ENCODE measurements around the gene FHIT.
"Not testable (repeated sequence)": the region's sequence is repeated elsewhere in the genome, so short reads cannot be mapped to it uniquely, and the experiment has no call there.

The FHIT gene

DNA sequence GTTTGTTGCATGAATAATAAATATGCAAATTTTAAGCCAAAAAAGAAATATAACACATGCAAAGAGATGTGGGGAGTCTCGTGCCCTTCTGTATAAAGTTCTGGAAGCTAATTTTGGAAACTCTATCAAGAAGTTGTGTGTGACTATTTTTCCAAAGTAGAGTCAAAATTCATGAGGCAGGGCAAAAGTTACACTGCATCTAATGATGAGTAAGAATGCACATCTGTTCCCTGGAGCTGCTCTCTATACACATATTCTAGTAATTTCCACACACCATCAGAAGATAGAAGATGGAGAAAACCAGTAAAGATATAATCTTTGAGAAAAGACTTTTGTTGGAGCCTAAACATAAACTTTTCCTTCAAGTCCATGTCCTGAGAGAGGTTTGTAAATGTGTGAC, 199.6 kb downstream of the FHIT start:
- no peak for DNase-seq

DNA sequence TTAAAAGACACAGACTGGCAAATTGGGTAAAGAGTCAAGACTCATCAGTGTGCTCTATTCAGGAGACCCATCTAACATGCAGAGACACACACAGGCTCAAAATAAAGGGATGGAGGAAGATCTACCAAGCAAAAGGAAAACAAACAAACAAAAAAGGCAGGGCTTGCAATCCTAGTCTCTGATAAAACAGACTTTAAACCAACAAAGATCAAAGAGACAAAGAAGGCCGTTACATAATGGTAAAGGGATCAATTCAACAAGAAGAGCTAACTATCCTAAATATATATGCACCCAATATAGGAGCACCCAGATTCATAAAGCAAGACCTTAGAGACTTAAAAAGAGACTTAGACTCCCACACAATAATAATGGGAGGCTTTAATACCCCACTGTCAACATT, 206.1 kb downstream of the FHIT start:
- not testable (repeated sequence) for DNase-seq

DNA sequence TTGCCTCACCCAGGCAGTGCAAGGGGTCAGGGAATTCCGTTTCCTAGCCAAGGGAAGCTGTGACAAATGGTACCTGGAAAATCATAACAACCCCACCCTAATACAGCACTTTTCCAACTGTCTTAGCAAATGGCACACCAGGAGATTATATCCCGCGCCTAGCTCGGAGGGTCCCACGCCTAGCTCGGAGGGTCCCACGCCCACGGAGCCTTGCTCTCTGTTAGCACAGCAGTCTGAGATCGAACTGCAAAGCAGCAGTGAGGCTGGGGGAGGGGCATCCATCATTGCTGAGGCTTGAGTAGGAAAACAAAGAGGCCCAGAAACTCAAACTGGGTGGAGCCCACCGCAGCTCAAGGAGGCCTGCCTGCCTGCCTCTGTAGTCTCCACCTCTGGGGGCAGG, 208.1 kb downstream of the FHIT start:
- DNase-seq = no peak

DNA sequence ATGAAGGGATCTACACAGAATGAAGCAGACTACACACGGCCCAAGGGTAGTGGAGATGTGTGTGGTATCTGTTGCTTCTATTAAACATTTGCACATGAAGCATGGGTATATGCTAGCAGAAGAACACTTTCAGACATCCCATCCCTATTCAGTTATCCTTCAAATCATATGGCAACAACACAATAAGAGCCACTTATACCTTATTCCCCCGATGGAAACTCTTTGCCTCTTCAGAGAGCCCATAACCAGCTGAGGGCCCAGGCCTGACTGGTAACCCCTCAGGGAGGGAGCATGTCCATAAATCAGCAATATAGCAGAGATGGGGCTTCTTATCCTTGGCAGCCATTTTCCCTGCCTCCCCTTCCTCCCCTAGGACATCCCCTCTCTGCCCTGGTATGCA, 210.6 kb downstream of the FHIT start:
- no peak for DNase-seq

DNA sequence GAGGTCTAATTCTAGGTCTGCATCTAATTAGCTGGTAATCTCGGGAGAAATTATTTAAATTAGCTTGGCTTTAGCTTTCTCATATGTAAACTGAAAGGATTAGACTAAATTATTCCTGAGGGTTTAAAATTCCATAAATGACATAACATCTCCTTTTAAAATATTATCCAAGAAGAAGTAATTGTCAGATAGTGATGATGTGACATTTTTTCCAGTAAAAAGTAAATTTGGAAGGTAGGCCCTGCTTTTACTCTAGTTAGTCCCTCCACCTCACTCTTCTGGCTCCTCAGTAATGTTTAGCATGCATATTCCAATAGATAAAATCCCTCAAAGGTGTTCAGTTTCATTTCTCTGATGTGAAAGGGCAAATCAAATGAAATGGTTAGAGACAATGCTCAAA, 215.7 kb downstream of the FHIT start:
- DNase-seq = no peak

DNA sequence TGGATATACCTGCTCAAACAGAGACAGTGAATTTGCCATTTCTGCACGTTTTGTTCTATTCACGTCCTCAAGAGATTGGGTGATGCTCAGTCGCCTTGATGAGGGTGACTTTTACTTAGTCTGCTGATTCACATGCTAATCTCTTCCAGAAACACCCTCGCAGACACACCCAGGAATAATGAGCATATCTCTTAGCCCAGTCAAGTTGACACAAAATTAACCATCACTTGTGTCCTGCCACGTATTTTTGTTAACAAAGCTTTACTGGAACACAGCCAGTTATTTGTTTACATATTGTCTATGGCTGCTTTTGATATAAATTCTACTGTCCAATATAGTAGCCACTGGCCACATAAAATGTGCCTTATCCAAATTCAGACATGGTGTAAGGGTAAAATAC, 218.3 kb downstream of the FHIT start:
- no peak for DNase-seq

DNA sequence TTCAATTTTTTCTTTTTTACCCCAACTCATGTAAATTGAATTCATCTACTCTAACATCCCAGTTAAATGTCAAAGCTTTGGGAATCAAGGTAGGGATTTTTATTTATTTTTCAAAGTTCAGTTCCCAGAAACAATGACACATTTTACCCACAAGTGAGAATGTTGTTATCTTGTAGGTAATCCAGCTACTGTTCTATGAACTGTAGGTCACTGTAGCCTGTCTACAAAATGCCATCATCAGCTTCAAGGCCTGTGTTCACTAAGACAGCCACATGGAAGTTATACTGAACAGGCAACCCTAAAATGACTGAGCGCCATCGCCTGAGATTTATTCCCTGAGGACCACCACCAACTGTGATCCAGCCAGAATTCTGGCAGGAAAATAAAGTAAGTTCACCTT, 219.7 kb downstream of the FHIT start:
- no peak for DNase-seq

DNA sequence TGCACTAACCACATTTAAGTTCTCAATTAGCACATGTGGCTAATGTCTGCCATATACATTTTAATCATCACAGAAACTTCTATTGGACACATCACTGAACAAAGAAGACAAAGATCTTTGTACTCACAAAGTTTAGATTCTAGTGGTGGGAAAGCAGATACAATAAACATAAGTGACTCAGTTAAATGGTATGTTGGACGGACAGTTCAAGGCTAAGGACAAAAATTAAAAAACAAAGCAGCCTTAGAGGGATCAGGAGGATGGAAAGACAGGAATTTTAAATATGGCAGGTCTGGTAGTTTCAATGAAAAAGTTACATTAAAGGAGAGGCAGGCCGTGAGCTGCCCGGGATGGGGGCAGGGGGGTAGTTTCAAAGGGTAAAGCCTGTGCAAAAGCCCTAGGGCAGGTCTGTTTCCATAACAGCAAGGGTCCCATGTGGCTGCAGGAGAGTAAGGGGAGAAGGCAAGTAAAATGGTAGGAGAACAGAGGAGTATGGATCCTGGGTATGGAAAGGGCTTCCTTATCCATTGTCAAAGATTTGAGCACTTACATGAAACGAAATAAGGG, 220.7 kb downstream of the FHIT start:
- DNase-seq = no peak

DNA sequence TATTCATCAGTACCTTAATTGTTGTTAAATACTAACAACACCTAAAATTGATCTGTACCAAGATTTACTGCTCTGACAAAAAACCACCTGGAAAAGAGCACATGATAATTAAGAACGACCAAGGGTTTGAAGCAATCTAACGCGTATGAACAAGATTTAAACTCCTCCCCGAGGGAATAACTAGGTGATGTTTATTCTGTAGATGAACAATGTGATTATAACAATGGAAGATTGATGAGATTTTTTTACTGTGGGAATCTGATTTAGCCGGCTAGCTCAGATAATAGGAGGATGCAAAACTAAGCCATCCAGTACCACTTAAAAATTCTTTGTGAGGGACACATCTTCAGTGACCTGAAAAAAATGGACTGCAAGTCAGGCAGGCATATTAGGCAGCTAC, 222.1 kb downstream of the FHIT start:
- no peak for DNase-seq

DNA sequence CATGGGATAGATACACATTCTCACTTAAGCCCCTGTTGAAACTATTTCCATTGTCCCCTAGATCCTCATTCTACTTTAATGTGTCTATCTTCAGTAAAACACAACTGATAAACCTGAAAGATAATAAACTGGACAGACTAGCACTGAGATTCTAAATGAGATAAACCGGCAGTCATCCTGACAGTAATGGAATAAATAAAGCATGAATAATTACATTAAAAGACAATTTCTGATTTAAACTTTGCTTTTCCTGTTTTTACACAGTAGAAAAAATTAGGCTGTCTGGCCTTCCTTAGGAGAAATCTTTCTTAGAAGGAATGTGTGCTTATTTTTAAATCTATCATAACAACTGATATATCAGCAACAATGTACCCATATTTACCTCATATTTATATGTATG, 232.4 kb downstream of the FHIT start:
- DNase-seq = no peak

DNA sequence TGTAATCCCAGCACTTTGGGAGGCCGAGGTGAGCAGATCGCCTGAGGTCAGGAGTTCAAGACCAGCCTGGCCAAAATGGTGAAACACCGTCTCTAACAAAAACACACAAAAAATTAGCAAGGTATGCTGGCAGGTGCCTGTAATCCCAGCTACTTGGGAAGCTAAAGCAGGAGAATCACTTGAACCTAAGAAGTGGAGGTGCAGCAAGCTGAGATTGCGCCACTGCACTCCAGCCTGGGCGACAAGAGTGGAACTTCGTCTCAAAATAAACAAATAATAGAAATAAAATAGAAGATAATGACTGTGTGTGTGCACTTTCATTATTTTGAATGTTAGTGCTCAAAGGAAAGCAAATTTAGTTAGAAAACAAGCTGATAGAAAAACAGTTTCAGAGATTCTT, 234.2 kb downstream of the FHIT start:
- not testable (repeated sequence) for DNase-seq

DNA sequence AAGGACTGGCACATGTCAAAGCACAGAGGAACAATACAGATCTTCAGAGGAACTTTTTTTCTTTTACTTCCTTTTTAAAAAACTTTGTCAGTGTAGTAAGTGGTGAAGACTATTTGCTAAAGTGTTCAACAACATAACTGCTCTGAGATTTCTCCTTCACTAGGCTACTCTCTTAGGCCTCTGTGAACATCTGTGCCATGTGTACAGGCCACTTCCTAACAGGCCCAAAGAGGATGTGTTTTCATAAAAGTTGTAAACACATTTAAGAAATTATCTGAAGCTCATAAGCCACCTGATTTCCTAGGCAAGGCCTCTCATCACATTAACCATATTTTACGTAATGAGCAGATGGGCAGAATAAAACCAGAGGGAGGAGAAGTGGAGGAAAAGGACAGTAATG, 235.4 kb downstream of the FHIT start:
- no peak for DNase-seq

DNA sequence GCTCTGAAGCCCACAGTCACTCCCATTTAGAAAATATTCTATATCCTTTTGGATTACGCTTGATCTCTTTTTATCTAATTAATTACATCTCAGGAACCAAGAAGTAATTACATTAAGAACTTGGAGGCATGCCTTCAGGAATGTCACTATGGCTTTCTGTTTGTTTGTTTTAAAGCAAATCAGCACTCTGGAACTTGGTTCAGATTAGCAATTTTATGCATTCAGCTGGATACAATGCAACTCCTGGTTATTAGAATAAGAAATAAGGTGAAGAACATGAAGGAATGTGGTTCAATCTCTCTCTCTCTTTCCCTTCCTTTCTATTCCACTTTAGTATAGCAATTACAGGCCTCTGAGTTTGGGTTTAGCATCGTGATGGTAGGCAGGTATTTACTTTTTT, 235.8 kb downstream of the FHIT start:
- no peak for DNase-seq

DNA sequence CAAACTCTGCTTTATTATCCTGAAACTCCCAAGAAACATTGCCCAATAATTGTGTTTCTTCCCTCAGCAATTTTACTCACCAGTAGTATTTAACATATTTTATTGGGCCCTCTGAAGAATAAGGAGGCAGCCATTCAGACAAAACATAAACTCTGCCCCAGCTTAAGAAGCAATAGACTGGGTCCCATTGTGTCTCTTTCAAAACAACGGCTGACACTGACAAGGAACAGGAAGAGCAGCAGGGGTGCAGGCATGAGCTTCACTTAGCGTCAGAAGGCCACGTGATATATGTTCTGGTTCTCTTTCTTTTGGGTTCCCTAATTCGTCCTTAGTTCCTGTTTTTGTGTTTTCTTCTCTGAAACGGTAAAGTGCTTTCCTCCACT, 242.3 kb downstream of the FHIT start:
- DNase-seq = no peak

DNA sequence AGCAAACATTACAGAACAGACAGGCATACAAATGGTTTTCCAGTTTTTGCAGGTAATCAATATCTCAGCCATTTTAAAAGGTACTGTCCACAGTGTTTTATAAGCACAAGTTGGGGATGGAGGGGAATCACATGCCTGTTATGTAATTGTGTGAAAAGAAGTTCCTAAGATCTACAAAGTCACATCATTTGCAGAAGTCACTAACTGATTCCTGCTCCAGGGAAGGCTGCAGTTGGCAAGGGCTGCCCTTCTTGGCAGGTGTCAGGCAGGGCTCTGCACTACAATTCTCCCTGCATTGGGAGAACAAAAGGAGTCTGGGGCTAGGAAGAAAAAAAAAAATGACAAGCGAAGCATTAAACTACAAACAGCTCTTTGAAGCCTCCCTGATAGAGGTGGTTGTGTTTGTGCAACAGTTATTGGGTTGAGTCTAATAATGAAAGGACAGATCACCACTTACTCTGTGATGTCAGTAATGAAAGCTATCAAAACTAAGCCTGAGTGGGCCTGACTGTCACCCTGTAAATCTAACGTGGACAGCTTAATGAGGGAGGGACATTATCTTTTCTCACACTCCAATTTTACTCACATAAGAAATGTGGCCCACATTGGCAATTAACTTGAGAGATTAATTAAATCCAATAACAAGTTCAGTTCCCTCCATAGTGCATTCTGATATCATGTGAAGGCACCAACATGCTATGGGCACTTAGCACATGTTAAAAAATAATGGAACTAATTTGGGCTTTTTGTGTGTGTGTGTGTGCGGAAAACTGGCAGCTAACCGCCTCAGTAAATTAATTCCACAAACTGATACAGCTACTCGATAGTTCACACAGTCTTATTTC, 242.9 kb downstream of the FHIT start:
- no peak for DNase-seq

DNA sequence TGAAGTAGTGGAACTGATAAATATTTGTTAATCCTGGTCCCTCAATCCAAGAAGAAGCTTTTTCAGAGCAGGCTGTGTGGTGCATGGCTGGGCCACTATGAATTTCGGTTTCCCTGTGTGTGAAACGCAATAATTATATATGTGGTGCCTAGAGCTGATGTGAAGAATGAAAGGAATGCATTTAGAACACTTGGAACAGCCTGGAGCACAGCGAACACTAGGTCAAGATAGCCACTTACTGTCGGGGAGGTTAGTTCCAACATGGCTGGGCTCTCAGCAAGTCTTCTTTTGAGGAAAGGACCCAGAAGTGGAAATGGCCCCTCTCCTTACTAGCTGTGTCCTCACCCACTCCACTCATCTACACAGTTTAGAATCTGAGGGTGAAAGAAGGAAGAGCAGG, 245.7 kb downstream of the FHIT start:
- DNase-seq = no peak

DNA sequence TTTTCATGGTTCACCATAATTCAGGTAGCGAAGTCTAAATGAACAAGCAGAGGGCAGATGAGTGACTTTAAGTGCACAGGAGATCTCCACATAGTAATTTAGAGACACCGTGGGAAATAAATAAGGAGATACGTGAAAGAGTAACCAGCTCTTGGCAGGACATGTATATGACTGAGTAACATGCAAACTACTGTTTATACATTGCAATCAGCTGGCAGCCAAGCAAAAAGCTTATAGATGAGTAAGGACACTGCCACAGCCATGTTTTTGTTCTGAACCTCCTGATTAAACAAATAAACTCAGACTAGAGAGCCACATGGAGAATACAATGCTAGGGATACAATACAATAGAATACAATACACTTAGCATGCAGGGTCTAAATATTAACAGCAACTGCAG, 252.4 kb downstream of the FHIT start:
- DNase-seq = no peak

DNA sequence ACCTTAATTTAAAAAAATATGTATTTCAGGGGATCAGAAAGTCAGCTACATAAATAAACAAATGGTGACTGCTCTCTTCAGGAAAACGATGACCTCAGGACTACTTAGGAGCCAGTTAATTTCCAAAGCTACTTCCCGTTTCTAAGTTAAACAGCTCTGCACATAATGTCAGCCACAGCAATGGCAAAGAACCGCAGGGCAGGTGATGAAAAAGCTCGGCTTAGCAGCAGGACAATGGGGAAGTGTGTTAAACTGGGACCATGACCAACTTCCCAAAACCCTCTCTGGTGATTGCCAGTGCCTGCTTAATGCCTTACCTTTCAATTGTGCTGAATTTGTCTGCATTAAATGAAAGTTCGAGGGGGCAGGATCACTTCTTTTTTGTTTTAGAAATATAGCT, 258.9 kb downstream of the FHIT start:
- no peak for DNase-seq

DNA sequence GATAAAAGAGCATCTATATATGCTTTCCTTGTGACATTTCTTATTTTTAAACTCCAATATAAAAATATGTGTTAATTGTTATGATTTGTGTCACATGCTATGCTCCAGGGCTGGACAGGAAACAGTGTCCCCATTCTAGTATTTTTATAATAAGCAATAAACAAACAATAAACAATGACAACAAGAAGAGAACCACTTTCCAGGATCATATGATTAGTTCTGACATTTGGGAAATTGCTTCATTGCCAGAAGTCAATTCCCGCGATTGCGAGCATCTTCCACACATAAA, 260.9 kb downstream of the FHIT start:
- DNase-seq = no peak

DNA sequence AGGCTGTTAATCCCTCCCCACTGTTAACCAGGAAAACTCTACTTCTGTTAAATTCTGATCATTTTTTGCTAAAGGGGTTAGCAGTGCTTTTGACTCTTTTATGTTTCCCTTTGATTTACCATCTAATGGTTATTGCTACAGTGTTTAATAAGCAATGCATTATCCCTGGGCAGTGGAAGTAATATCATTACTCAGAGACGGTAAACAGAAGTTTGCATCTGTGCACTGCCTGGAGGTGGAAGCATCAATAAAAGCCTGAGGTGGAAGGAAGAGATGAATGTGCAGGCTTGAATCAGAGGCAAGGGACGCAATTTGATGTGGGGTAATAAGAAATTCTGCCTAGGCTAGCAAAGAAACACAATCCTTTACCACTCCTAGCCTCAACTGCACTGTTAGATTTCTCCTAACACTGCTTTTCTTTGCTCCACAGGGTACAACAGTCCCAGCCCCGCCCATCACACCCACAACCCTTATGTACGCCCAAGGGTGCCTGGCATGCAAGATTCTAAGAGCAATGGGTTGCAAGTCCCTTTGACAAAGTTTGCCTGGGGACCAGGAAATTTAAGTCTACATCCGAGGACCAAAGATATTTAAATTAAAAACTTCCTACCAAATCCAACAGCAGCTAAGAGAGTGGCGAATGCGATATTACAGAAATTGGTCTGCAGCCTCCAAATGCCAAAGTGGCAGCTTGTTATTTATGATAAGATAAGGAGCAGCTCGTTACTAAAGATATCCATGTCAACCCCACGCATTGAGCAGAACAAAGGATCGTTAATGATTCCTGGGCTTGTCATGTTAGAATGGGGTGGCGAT, 261.4 kb downstream of the FHIT start:
- DNase-seq = no peak

DNA sequence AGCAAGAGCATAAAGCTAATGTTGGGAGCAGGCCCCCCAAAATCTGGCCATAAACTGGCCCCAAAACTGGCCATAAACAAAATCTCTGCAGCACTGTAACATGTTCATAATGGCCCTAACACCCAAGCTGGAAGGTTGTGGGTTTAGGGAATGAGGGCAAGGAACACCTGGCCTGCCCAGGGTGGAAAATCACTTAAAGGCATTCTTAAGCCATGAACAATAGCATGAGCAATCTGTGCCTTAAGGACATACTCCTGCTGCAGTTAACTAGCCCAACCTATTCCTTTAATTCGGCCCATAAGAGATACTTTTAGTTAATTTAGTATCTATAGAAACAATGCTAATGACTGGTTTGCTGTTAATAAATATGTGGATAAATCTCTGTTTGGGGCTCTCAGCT, 264.1 kb downstream of the FHIT start:
- not testable (repeated sequence) for DNase-seq

DNA sequence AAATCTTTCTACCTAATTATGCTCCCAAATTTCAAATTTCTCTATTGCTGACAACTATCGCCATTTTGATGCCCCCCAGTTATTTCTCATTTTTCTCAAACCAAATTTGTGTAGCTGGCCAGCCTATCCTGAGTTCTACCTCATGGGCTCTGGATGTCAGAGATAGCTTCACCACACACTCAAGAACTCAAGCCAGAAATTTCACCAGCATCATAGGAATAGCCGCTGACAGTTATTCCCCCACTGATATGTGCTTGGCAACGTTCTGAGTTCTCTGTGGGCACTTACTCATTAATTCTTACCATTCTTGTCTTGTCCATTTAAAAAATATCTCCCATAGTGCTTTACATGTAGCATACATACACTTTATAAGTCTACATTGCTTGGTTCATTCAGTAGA, 264.7 kb downstream of the FHIT start:
- DNase-seq = no peak

DNA sequence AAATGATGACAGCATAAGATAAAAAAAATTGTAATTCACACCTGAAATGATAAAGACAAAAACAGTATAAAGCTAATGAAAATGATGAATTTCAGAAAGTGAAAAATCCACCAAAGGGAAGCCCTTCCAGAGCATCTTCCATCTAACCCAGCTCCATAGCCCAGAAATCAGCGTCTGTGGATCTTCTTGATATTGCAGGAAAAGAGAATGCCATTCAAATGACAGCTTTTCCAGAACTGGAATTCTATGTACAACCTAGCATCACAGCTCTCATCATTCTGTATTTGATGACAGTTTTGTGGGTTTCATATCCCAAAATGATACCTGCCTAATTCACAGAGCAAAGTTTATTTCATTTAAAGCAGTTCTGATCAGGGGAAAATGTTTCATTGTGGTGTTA, 267.3 kb downstream of the FHIT start:
- no peak for DNase-seq

DNA sequence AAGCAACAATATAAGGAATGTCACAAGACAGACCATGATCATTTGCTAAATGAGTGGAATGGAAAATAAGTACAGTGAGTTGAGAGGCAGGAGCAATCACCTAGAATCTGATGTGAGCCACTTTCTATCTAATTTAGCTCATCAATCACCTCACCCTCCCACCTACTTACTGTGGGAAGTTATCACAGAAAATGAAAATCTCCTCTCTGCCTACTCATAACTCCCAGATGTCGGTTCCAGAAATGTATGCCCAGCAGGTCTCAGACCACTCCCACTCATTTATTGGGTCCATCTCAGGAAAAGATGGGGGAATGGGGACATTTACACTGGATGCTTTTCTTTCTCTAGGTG, 270.9 kb downstream of the FHIT start:
- no peak for DNase-seq

Measured in NCI-H2081 treated with DMSO at 0.1 percent for 48 hours (cell line).